Brain microvascular endothelial cell (primary cell): ENCODE measurements around the gene BLCAP.

Experiments
- DNase-seq: peaks from one replicate; pipeline ENCODE4 v3.0.0-alpha.2; 2020
- H3K27ac ChIP-seq: fragments of 250-450 bp; sonication (Bioruptor Pico); 2 replicates; pipeline ENCODE4 v1.5.1; 2020; ENCODE audit warnings: mild to moderate bottlenecking, moderate library complexity
- H3K27me3 ChIP-seq: fragments of 250-450 bp; sonication (Bioruptor Pico); replicated peaks from 2 replicates; pipeline ENCODE4 v1.5.1; 2020; ENCODE audit warnings: mild to moderate bottlenecking
- H3K36me3 ChIP-seq: fragments of 250-450 bp; sonication (Bioruptor Pico); replicated peaks from 2 replicates; pipeline ENCODE4 v1.5.1; 2020; ENCODE audit warnings: mild to moderate bottlenecking
- H3K4me3 ChIP-seq: 2 replicates; pipeline ENCODE4 v1.5.1; 2011; ENCODE audit warnings: low read depth, mild to moderate bottlenecking, control low read depth, low read length, moderate library complexity
- CTCF ChIP-seq: IDR thresholded peaks from 2 replicates; pipeline ENCODE4 v1.5.1; 2011; ENCODE audit warnings: low read depth, mild to moderate bottlenecking, moderate library complexity, low read length, control low read depth, inconsistent platforms; ENCODE audit errors: missing control alignments
- in situ Hi-C: cut with HindIII; loops from 2 replicates; pipeline ENCODE4 v1.10.0; 2017; ENCODE audit warnings: low sequenced_read_pairs, low pct_ligation_motif_present

BLCAP gene

GRCh38 chr20:37534401-37535157, 6.9 kb upstream of the BLCAP start:
- in situ Hi-C loops: loop anchor here (25.0 kb wide), 1 partner anchor 272 kb away; the partner anchor contains the start of gene GHRH
- Histone ChIP-seq H3K4me3 (no peak overlapping the region), H3K27ac (no peak overlapping the region), H3K36me3 (no peaks in the 10 kb centered on the region), H3K27me3 (no peaks in the 10 kb centered on the region)
- TF ChIP-seq CTCF: peak; percentile 76
- peak; percentile 86 for DNase-seq

- Histone ChIP-seq H3K27ac (no peak overlapping the region), H3K36me3 (no peaks in the 10 kb centered on the region), H3K4me3 (no peak overlapping the region), H3K27me3 (no peaks in the 10 kb centered on the region)
- no peak for DNase-seq
- TF ChIP-seq CTCF: no peak
- in situ Hi-C loops: loop anchor here (25.0 kb wide), 1 partner anchor 271 kb away; the partner anchor contains the start of gene GHRH
Measured at GRCh38 chr20:37533154-37533715, 5.6 kb upstream of the BLCAP start.

GRCh38 chr20:37531856-37532255, 4.2 kb upstream of the BLCAP start:
- H3K4me3 ChIP-seq: no peak overlapping the region
- DNase-seq: no peak
- in situ Hi-C loops: loop anchor here (25.0 kb wide), 1 partner anchor 270 kb away; the partner anchor contains the start of gene GHRH
- no peak for TF ChIP-seq CTCF
- H3K36me3 ChIP-seq: no peaks in the 10 kb centered on the region
- no peak overlapping the region for H3K27ac ChIP-seq
- no peaks in the 10 kb centered on the region for H3K27me3 ChIP-seq

- TF ChIP-seq CTCF: no peak
- Histone ChIP-seq H3K4me3 (no peak overlapping the region), H3K36me3 (no peaks in the 10 kb centered on the region), H3K27ac (no peak overlapping the region), H3K27me3 (no peaks in the 10 kb centered on the region)
- in situ Hi-C loops: loop anchor here (25.0 kb wide), 1 partner anchor 268 kb away; the partner anchor contains the start of gene GHRH
- DNase-seq: no peak
Measured at GRCh38 chr20:37530696-37531095, 3.0 kb upstream of the BLCAP start.

GRCh38 chr20:37529968-37530600, 2.4 kb upstream of the BLCAP start:
- Histone ChIP-seq H3K27ac (no peak overlapping the region), H3K27me3 (no peaks in the 10 kb centered on the region), H3K4me3 (no peak overlapping the region), H3K36me3 (no peaks in the 10 kb centered on the region)
- DNase-seq: no peak
- no peak for TF ChIP-seq CTCF
- in situ Hi-C loops: loop anchor here (25.0 kb wide), 1 partner anchor 268 kb away; the partner anchor contains the start of gene GHRH
